Measurements from ENCODE around the gene RUVBL1. TPM values are rescaled to one million over a fixed set of nuclear protein-coding genes. Genes with fewer than 3 reads are reported as not detected.

The RUVBL1 gene
- total RNA-seq, 4 donors from 2014 or later: 16.3 to 35.6 (median 28.3) TPM

- WGBS: 78% methylated on average over 13 of the region's 13 CpGs
- TF ChIP-seq EP300 (IDR thresholded peaks at IDR 0.05): no peak
- no peak for TF ChIP-seq POLR2A (IDR thresholded peaks at IDR 0.05)
- no peak for TF ChIP-seq POLR2AphosphoS5 (IDR thresholded peaks at IDR 0.05)
- no peak for TF ChIP-seq CTCF (IDR thresholded peaks at IDR 0.05)
- Histone ChIP-seq H3K27ac (no peak overlapping the region), H3K27me3 (no peaks in the 10 kb centered on the region), H3K36me3 (peaks cover 36% of the 10 kb centered on the region), H3K9me3 (no peaks in the 10 kb centered on the region), H3K4me3 (no peak overlapping the region), H3K4me1 (peaks cover 11% of the 10 kb centered on the region)
- no peak for DNase-seq (ENCODE audit: low spot score in 2 of 2)
Measured at GRCh38 chr3:128094295-128095151, 29.1 kb downstream of the RUVBL1 start.

GRCh38 chr3:128091586-128091985 lies 32.0 kb downstream of the RUVBL1 start:
- WGBS: 90% methylated on average over 2 of the region's 2 CpGs
- H3K9me3 ChIP-seq: no peaks in the 10 kb centered on the region
- peaks cover 13% of the 10 kb centered on the region for H3K36me3 ChIP-seq

GRCh38 chr3:128089135-128089534 lies 34.5 kb downstream of the RUVBL1 start:
- no peak overlapping the region for H3K4me3 ChIP-seq
- H3K27me3 ChIP-seq: no peaks in the 10 kb centered on the region
- H3K36me3 ChIP-seq: peaks cover 5% of the 10 kb centered on the region
- 96% methylated on average over 1 of the region's 1 CpG for WGBS
- H3K27ac ChIP-seq: no peak overlapping the region
- H3K4me1 ChIP-seq: no peaks in the 10 kb centered on the region
- no peaks in the 10 kb centered on the region for H3K9me3 ChIP-seq
- DNase-seq (ENCODE audit: low spot score in 2 of 2): no peak
- no peak for TF ChIP-seq CTCF (IDR thresholded peaks at IDR 0.05)
- TF ChIP-seq POLR2A (IDR thresholded peaks at IDR 0.05): no peak
- TF ChIP-seq POLR2AphosphoS5 (IDR thresholded peaks at IDR 0.05): no peak
- TF ChIP-seq EP300 (IDR thresholded peaks at IDR 0.05): no peak

More at GRCh38 chr3:128091586-128091985, 32.0 kb downstream of the RUVBL1 start:
- no peak overlapping the region for H3K27ac ChIP-seq
- H3K4me3 ChIP-seq: no peak overlapping the region
- no peak for DNase-seq (ENCODE audit: low spot score in 2 of 2)
- TF ChIP-seq EP300 (IDR thresholded peaks at IDR 0.05) (no peak), CTCF (IDR thresholded peaks at IDR 0.05) (no peak), POLR2AphosphoS5 (IDR thresholded peaks at IDR 0.05) (no peak), POLR2A (IDR thresholded peaks at IDR 0.05) (no peak)
- H3K4me1 ChIP-seq: peaks cover 11% of the 10 kb centered on the region
- no peaks in the 10 kb centered on the region for H3K27me3 ChIP-seq

GRCh38 chr3:128084675-128085021 lies 39.0 kb downstream of the RUVBL1 start:
- TF ChIP-seq POLR2AphosphoS5 (IDR thresholded peaks at IDR 0.05) (no peak), CTCF (IDR thresholded peaks at IDR 0.05) (no peak), POLR2A (IDR thresholded peaks at IDR 0.05) (no peak), EP300 (IDR thresholded peaks at IDR 0.05) (no peak)
- Histone ChIP-seq H3K4me3 (no peak overlapping the region), H3K27ac (no peak overlapping the region), H3K9me3 (no peaks in the 10 kb centered on the region), H3K36me3 (peaks cover 26% of the 10 kb centered on the region), H3K27me3 (no peaks in the 10 kb centered on the region), H3K4me1 (no peaks in the 10 kb centered on the region)
- 84% methylated on average over 4 of the region's 6 CpGs for WGBS
- DNase-seq (ENCODE audit: low spot score in 2 of 2): no peak

GRCh38 chr3:128083980-128084674 lies 39.5 kb downstream of the RUVBL1 start:
- no peaks in the 10 kb centered on the region for H3K9me3 ChIP-seq
- no peak overlapping the region for H3K27ac ChIP-seq
- H3K36me3 ChIP-seq: peaks cover 26% of the 10 kb centered on the region
- no peaks in the 10 kb centered on the region for H3K27me3 ChIP-seq
- no peak for DNase-seq (ENCODE audit: low spot score in 2 of 2)
- no peak overlapping the region for H3K4me3 ChIP-seq
- 66% methylated on average over 9 of the region's 9 CpGs for WGBS
- no peaks in the 10 kb centered on the region for H3K4me1 ChIP-seq
- no peak for TF ChIP-seq EP300 (IDR thresholded peaks at IDR 0.05)
- TF ChIP-seq POLR2A (IDR thresholded peaks at IDR 0.05): no peak
- TF ChIP-seq CTCF (IDR thresholded peaks at IDR 0.05): no peak
- TF ChIP-seq POLR2AphosphoS5 (IDR thresholded peaks at IDR 0.05): no peak
